PC-3 (cell line): ENCODE results near the gene ARHGAP22. TPM values are rescaled to one million over a fixed set of nuclear protein-coding genes. Genes with fewer than 3 reads are reported as not detected.

Source experiments
- total RNA-seq: library from RNA; depleted of rRNA; stranded (reverse); fragments of >200 nt; gene quantifications from 2 replicates; pipeline ENCODE4 v1.2.3, GENCODE V29; 2014; rRNA removed

The ARHGAP22 gene
- total RNA-seq, 1 experiment from 2014 or later: 12.2 TPM

Other genes with a start within 250 kb of the ARHGAP22 start
- not detected in 2 replicates for gene WDFY4, start 79.8 kb upstream of the ARHGAP22 start, total RNA-seq